ENCODE results near the gene HES3.

The HES3 gene

DNA sequence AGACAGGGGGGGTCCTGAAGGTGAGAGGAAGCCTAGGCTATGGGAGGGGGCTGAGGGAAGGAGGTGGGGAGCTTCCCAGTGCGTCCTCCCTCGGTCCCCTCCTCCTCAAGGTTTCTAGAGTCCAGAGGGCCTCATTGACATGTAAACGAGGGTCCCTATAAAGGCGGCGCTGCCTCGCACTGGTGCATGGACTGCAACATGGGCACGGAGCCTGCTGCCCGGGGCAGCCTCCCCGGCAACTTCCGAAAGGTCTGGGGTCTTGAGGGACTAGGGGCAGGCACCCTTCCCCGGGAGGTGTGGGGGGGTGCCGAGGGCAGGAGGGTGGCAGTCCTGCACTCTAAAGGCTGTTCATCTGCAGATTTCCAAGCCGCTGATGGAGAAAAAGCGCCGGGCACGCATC lies at the start of gene HES3:
Gene HES3 (plus strand): TSS at position 187 of the 400 bp plus-strand sequence. CDS start 187 bp downstream, at position 374.
- peaks cover 16% of the 10 kb centered on the region for H3K4me1 ChIP-seq (ENCODE audit: insufficient read depth, low read length)
- peak within 1 kb of the TSS; percentile 34; the same call in 1 of the 2 replicates for H3K9ac ChIP-seq (ENCODE audit: low read depth, low read length)
- no peaks in the 10 kb centered on the region for H3K9me3 ChIP-seq (ENCODE audit: control insufficient read depth, insufficient read depth, low read length)
- H3K36me3 ChIP-seq (ENCODE audit: insufficient read depth, low read length) = no peaks in the 10 kb centered on the region

DNA sequence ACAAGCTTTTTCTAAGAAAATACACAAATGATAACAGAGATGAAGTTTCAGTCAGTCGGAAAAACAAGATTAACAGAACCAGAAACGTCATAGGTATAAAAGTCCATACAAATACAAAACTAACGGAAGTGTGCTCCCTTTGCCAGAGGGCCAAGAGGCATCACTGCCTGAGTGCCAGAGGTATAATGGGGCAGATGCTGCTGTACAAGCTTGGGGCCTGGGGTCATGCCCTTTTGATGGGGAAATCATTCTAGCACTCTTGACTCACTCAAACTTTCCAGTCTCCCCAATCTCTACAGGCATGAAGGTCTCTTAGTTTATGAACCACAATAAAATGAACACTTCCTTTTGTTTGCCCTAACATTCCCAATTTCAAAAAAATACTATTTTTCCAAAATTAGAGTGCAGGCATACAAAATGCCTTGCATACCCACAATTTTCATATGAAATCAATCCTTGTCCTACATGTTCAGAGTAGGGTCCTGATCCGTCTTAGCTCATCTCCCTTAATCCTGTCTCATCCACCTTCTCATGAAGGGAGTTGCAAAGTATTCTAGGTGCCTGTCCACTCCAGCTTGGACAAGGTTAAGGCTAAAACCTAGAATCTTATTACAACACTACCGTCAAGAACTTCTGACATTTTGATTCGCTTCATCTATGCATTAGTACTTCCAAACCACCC lies 46.1 kb upstream of the HES3 start:
- peaks cover 26% of the 10 kb centered on the region for H3K36me3 ChIP-seq (ENCODE audit: insufficient read depth, low read length)
- H3K4me1 ChIP-seq (ENCODE audit: insufficient read depth, low read length) = peaks cover 10% of the 10 kb centered on the region; the same call in 1 of the 2 replicates
- H3K9me3 ChIP-seq (ENCODE audit: control insufficient read depth, insufficient read depth, low read length) = no peaks in the 10 kb centered on the region
- H3K9ac ChIP-seq (ENCODE audit: low read depth, low read length) = peak overlapping the region; percentile 98

GRCh38 chr1:6198646-6199297 lies 45.2 kb upstream of the HES3 start:
- Histone ChIP-seq H3K36me3 (ENCODE audit: insufficient read depth, low read length) (peaks cover 19% of the 10 kb centered on the region), H3K9me3 (ENCODE audit: control insufficient read depth, insufficient read depth, low read length) (no peaks in the 10 kb centered on the region), H3K9ac (ENCODE audit: low read depth, low read length) (peak overlapping the region; percentile 98), H3K4me1 (ENCODE audit: insufficient read depth, low read length) (peaks cover 10% of the 10 kb centered on the region; the same call in 1 of the 2 replicates)

- peaks cover 13% of the 10 kb centered on the region for H3K36me3 ChIP-seq (ENCODE audit: insufficient read depth, low read length)
- H3K9me3 ChIP-seq (ENCODE audit: control insufficient read depth, insufficient read depth, low read length) = no peaks in the 10 kb centered on the region
- H3K9ac ChIP-seq (ENCODE audit: low read depth, low read length) = peak within 1 kb of the TSS; percentile 98
- peaks cover 10% of the 10 kb centered on the region; the same call in 1 of the 2 replicates for H3K4me1 ChIP-seq (ENCODE audit: insufficient read depth, low read length)
Measured at GRCh38 chr1:6199298-6200187, 44.4 kb upstream of the HES3 start, which contains the start of gene RPL22. Gene RPL22 (minus strand): TSS chr1:6199595. CDS start chr1:6199573, 22 bp downstream.

GRCh38 chr1:6200188-6200809 lies 43.7 kb upstream of the HES3 start:
- Histone ChIP-seq H3K9ac (ENCODE audit: low read depth, low read length) (peak overlapping the region; percentile 98), H3K9me3 (ENCODE audit: control insufficient read depth, insufficient read depth, low read length) (no peaks in the 10 kb centered on the region), H3K4me1 (ENCODE audit: insufficient read depth, low read length) (peaks cover 10% of the 10 kb centered on the region; the same call in 1 of the 2 replicates), H3K36me3 (ENCODE audit: insufficient read depth, low read length) (peaks cover 13% of the 10 kb centered on the region)

DNA sequence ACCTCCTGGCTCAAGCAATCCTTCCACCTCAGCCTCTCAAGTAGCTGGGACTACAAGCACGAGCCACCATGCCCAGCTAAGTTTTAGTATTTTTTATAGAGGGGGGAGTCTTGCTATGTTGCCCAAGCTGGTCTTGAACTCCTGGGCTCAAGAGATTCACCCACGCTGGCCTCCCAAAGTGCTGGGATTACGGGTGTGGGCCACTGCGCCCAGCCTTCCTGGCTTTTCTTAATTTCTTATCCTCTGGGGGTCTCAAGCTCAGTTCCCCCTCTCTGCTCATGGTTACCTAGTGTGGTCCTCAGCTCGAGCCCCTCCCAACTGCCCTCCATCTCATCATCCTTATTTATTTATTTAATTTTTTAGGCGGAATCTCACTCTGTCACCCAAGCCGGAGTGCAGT lies 41.7 kb upstream of the HES3 start:
- Histone ChIP-seq H3K9ac (ENCODE audit: low read depth, low read length) (no peak overlapping the region), H3K4me1 (ENCODE audit: insufficient read depth, low read length) (peaks cover 13% of the 10 kb centered on the region; the same call in 1 of the 2 replicates), H3K9me3 (ENCODE audit: control insufficient read depth, insufficient read depth, low read length) (no peaks in the 10 kb centered on the region), H3K36me3 (ENCODE audit: insufficient read depth, low read length) (peaks cover 2% of the 10 kb centered on the region; the same call in 1 of the 2 replicates)

GRCh38 chr1:6205849-6206519 lies 38.0 kb upstream of the HES3 start, which contains the start of gene RNF207:
Gene RNF207 (plus strand): TSS chr1:6206119. CDS start chr1:6206536, 417 bp downstream.
- H3K4me1 ChIP-seq (ENCODE audit: insufficient read depth, low read length) = peaks cover 10% of the 10 kb centered on the region; the same call in 1 of the 2 replicates
- H3K9ac ChIP-seq (ENCODE audit: low read depth, low read length) = peak within 1 kb of the TSS; percentile 61
- H3K36me3 ChIP-seq (ENCODE audit: insufficient read depth, low read length) = no peaks in the 10 kb centered on the region
- H3K9me3 ChIP-seq (ENCODE audit: control insufficient read depth, insufficient read depth, low read length) = no peaks in the 10 kb centered on the region

DNA sequence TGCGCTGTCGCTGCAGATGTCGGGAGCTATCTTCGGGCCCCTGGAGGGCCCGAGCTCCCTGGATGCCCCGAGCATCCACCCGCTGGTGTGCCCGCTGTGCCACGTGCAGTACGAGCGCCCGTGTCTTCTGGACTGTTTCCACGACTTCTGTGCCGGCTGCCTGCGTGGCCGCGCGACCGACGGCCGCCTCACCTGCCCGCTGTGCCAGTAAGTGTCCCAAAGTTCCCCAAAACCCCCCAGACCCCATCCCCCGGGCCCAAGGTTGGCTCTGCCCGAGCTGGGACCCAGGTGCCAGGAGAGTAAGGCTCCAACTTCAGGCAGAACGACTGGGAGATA lies 37.5 kb upstream of the HES3 start:
- Histone ChIP-seq H3K9me3 (ENCODE audit: control insufficient read depth, insufficient read depth, low read length) (no peaks in the 10 kb centered on the region), H3K36me3 (ENCODE audit: insufficient read depth, low read length) (no peaks in the 10 kb centered on the region), H3K4me1 (ENCODE audit: insufficient read depth, low read length) (peaks cover 10% of the 10 kb centered on the region; the same call in 1 of the 2 replicates), H3K9ac (ENCODE audit: low read depth, low read length) (peak overlapping the region; percentile 61; the same call in 1 of the 2 replicates)

GRCh38 chr1:6207075-6207885 lies 36.7 kb upstream of the HES3 start:
- no peak overlapping the region for H3K9ac ChIP-seq (ENCODE audit: low read depth, low read length)
- no peaks in the 10 kb centered on the region for H3K36me3 ChIP-seq (ENCODE audit: insufficient read depth, low read length)
- H3K4me1 ChIP-seq (ENCODE audit: insufficient read depth, low read length) = peaks cover 10% of the 10 kb centered on the region; the same call in 1 of the 2 replicates
- H3K9me3 ChIP-seq (ENCODE audit: control insufficient read depth, insufficient read depth, low read length) = no peaks in the 10 kb centered on the region

DNA sequence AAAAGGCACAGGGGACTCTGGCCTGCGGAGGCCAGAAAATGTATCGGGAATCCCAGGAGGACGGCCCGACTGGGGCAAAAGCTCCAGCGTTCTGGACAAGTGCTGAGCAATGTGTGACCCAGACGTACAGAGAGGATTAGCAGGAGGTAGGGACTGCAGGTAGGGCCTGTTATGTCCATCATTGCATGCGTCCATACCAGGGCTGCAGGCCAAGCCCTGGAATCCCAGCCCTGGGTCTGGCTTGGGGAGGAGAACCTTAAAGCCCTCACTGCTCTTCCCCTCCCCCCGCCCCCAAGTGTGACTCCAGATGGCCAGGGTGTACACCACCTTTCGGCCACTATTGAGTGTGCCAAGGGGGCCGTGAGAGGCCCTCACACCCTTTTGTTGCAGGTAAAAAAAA lies 36.1 kb upstream of the HES3 start:
- Histone ChIP-seq H3K9ac (ENCODE audit: low read depth, low read length) (no peak overlapping the region), H3K9me3 (ENCODE audit: control insufficient read depth, insufficient read depth, low read length) (no peaks in the 10 kb centered on the region), H3K36me3 (ENCODE audit: insufficient read depth, low read length) (no peaks in the 10 kb centered on the region), H3K4me1 (ENCODE audit: insufficient read depth, low read length) (peaks cover 10% of the 10 kb centered on the region; the same call in 1 of the 2 replicates)

GRCh38 chr1:6208723-6209660 lies 35.0 kb upstream of the HES3 start:
- Histone ChIP-seq H3K4me1 (ENCODE audit: insufficient read depth, low read length) (peaks cover 10% of the 10 kb centered on the region; the same call in 1 of the 2 replicates), H3K9ac (ENCODE audit: low read depth, low read length) (peak overlapping the region; percentile 36), H3K36me3 (ENCODE audit: insufficient read depth, low read length) (no peaks in the 10 kb centered on the region), H3K9me3 (ENCODE audit: control insufficient read depth, insufficient read depth, low read length) (no peaks in the 10 kb centered on the region)

Measured in ES-I3 (cell line).